ENCODE measurements around the gene EPHA10. TPM values are rescaled to one million over a fixed set of nuclear protein-coding genes. Genes with fewer than 3 reads are reported as not detected.
A peak's percentile ranks its signal among the peaks of the same experiment; 100 is the strongest.

The EPHA10 gene
- polyA plus RNA-seq, 1 donor from 2014 or later: 39.4 TPM

DNA sequence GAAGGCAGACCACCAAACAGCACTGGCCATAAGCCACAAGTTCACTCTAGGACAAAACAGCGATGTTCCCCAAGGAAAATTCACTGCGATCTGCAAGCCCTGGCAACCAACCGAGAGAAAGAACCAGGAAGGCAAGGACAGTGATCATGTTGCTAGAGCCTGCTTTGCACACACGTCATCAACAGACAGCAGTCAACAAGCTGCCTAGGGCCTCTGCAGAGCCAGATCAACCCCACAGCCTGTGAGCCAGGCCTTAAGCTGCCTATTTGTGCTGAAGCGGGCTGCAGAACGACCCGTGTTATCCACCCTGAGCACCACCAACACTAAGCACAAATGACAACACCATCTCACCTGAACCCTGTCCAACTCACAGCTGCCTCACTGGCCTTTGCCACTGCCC, 49.3 kb upstream of the EPHA10 start (continued):
- no peak for TF ChIP-seq MXI1 (conservative IDR thresholded peaks at IDR 0.05; ENCODE audit: poor library complexity, severe bottlenecking)
- TF ChIP-seq SMC3 (conservative IDR thresholded peaks at IDR 0.05; ENCODE audit: poor library complexity): no peak

DNA sequence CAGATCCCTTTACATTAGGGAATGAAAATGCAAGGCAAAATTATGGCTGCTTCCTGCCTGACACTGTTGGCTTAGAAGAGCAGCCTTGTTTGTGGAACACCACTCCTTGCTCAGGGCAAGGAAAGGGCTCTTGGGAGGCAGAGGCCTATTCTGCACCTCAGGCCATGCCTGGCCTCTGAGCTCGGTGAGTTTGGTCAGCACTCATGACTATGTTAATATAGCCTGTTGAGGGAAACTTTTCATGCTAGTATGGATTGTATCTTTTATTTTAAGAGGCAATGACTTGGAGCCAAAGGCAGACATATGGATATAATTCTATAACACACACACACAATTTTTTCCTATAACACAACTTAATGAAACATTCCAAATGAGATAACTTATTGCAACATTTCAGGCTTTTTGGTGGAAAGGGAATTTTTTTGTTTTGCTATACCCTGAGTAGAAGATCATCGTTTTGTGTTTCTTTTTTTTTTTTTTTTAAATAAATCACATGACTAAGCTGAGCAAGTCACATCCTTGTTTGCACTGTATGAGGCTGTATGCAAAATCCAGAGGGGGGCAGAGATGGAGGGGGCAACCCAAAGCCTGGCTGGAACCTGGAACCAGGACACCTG, 48.7 kb upstream of the EPHA10 start:
- Histone ChIP-seq H3F3A (ENCODE audit: insufficient read depth, low read length, poor library complexity, severe bottlenecking) (no peaks in the 10 kb centered on the region), H3K9ac (ENCODE audit: low read length) (no peak overlapping the region), H3K27me3 (ENCODE audit: insufficient read depth, low read depth, low read length) (no peaks in the 10 kb centered on the region), H3K79me2 (replicated peaks; ENCODE audit: insufficient read depth, low read length) (peaks cover 6% of the 10 kb centered on the region), H3K9me2 (ENCODE audit: insufficient read depth, low read length) (no peaks in the 10 kb centered on the region), H3K9me3 (ENCODE audit: low read length) (no peaks in the 10 kb centered on the region), H2AFZ (ENCODE audit: low read depth, low read length) (no peak overlapping the region), H3K4me3 (ENCODE audit: low read length) (no peak overlapping the region), H3K36me3 (ENCODE audit: insufficient read depth, low read length) (no peaks in the 10 kb centered on the region), H4K20me1 (ENCODE audit: insufficient read depth) (no peaks in the 10 kb centered on the region), H3K4me2 (ENCODE audit: low read length) (no peak overlapping the region), H3K27ac (ENCODE audit: low read length) (no peak overlapping the region)
- no peak for TF ChIP-seq POLR2AphosphoS5 (IDR thresholded peaks at IDR 0.05)
- TF ChIP-seq, protein P1, sequence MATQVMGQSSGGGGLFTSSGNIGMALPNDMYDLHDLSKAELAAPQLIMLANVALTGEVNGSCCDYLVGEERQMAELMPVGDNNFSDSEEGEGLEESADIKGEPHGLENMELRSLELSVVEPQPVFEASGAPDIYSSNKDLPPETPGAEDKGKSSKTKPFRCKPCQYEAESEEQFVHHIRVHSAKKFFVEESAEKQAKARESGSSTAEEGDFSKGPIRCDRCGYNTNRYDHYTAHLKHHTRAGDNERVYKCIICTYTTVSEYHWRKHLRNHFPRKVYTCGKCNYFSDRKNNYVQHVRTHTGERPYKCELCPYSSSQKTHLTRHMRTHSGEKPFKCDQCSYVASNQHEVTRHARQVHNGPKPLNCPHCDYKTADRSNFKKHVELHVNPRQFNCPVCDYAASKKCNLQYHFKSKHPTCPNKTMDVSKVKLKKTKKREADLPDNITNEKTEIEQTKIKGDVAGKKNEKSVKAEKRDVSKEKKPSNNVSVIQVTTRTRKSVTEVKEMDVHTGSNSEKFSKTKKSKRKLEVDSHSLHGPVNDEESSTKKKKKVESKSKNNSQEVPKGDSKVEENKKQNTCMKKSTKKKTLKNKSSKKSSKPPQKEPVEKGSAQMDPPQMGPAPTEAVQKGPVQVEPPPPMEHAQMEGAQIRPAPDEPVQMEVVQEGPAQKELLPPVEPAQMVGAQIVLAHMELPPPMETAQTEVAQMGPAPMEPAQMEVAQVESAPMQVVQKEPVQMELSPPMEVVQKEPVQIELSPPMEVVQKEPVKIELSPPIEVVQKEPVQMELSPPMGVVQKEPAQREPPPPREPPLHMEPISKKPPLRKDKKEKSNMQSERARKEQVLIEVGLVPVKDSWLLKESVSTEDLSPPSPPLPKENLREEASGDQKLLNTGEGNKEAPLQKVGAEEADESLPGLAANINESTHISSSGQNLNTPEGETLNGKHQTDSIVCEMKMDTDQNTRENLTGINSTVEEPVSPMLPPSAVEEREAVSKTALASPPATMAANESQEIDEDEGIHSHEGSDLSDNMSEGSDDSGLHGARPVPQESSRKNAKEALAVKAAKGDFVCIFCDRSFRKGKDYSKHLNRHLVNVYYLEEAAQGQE (IDR thresholded peaks at IDR 0.05; ENCODE audit: borderline replicate concordance): no peak
- no peak for TF ChIP-seq EP300 (conservative IDR thresholded peaks at IDR 0.05; ENCODE audit: poor library complexity, severe bottlenecking)
- no peak for TF ChIP-seq EZH2 (IDR thresholded peaks at IDR 0.05; ENCODE audit: borderline replicate concordance, insufficient read depth, low read length, poor library complexity, severe bottlenecking)
- TF ChIP-seq TAF1 (IDR thresholded peaks at IDR 0.05; ENCODE audit: low read depth): no peak
- no peak for TF ChIP-seq MXI1 (conservative IDR thresholded peaks at IDR 0.05; ENCODE audit: poor library complexity, severe bottlenecking)
- no peak for TF ChIP-seq SMC3 (conservative IDR thresholded peaks at IDR 0.05; ENCODE audit: poor library complexity)
- TF ChIP-seq RAD21 (conservative IDR thresholded peaks at IDR 0.05): no peak
- no peak for TF ChIP-seq CTCF (IDR thresholded peaks at IDR 0.05; ENCODE audit: poor library complexity, severe bottlenecking)

DNA sequence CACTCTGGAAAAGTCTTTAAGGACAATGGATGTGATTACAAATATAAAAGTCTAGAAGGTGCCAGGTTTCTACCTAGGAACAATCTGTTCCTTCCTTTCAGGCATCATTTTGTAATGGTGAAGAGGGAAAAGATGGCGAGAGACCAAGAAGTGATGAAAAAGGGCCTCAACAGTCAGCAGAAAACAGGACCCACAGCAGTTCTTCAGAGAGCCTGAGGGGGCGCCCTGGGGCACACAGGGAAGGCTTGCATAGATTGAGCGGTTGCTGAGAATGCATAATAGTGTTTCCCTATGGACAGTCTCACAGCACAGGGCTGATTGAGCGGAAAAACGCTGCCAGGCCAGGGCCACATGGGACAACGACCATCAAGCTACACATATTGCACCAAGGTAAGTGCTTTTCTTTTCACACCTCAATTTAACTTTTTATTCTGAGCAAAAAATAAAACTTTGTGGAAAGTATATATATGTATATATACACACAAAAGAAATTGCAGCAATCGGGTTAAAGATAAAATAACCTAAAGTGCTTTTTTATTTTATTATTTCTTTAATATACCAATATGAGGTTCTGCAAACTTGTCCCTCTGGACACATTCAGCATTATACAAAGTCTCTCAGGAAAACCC, 46.2 kb upstream of the EPHA10 start:
- Histone ChIP-seq H2AFZ (ENCODE audit: low read depth, low read length) (no peak overlapping the region), H3K79me2 (replicated peaks; ENCODE audit: insufficient read depth, low read length) (peaks cover 16% of the 10 kb centered on the region), H3K9ac (ENCODE audit: low read length) (no peak overlapping the region), H3K36me3 (ENCODE audit: insufficient read depth, low read length) (peaks cover 5% of the 10 kb centered on the region), H3K27ac (ENCODE audit: low read length) (no peak overlapping the region), H3K9me2 (ENCODE audit: insufficient read depth, low read length) (no peaks in the 10 kb centered on the region), H3K27me3 (ENCODE audit: insufficient read depth, low read depth, low read length) (no peaks in the 10 kb centered on the region), H3K4me2 (ENCODE audit: low read length) (no peak overlapping the region), H4K20me1 (ENCODE audit: insufficient read depth) (no peaks in the 10 kb centered on the region), H3K4me3 (ENCODE audit: low read length) (peak overlapping the region; percentile 22), H3F3A (ENCODE audit: insufficient read depth, low read length, poor library complexity, severe bottlenecking) (no peaks in the 10 kb centered on the region), H3K9me3 (ENCODE audit: low read length) (no peaks in the 10 kb centered on the region)
- TF ChIP-seq MXI1 (conservative IDR thresholded peaks at IDR 0.05; ENCODE audit: poor library complexity, severe bottlenecking) (peak; percentile 29), TAF1 (IDR thresholded peaks at IDR 0.05; ENCODE audit: low read depth) (no peak), EZH2 (IDR thresholded peaks at IDR 0.05; ENCODE audit: borderline replicate concordance, insufficient read depth, low read length, poor library complexity, severe bottlenecking) (no peak), POLR2AphosphoS5 (IDR thresholded peaks at IDR 0.05) (no peak), SMC3 (conservative IDR thresholded peaks at IDR 0.05; ENCODE audit: poor library complexity) (peak; percentile 69), EP300 (conservative IDR thresholded peaks at IDR 0.05; ENCODE audit: poor library complexity, severe bottlenecking) (no peak), CTCF (IDR thresholded peaks at IDR 0.05; ENCODE audit: poor library complexity, severe bottlenecking) (peak; percentile 85), RAD21 (conservative IDR thresholded peaks at IDR 0.05) (peak; percentile 66)
- TF ChIP-seq, protein P1 (IDR thresholded peaks at IDR 0.05; ENCODE audit: borderline replicate concordance): no peak
